ENCODE data around the gene EXOC8.
A peak's percentile ranks its signal among the peaks of the same experiment; 100 is the strongest.

Gene EXOC8

GRCh38 chr1:231357831-231358354 lies 20.2 kb upstream of the EXOC8 start:
- Histone ChIP-seq H3F3A (ENCODE audit: insufficient read depth, low read length) (no peaks in the 10 kb centered on the region), H3K4me1 (ENCODE audit: insufficient read depth, low read length, severe bottlenecking) (peaks cover 6% of the 10 kb centered on the region), H3K79me2 (ENCODE audit: insufficient read depth, low read length) (no peaks in the 10 kb centered on the region), H3K27ac (ENCODE audit: low read depth, low read length, poor library complexity, severe bottlenecking) (no peak overlapping the region), H3K9me2 (ENCODE audit: low read depth, low read length) (no peaks in the 10 kb centered on the region), H2AFZ (ENCODE audit: low read length) (no peak overlapping the region), H3K4me2 (ENCODE audit: low read length) (peak overlapping the region; percentile 33), H3K4me3 (ENCODE audit: low read depth, low read length, poor library complexity, severe bottlenecking) (peak overlapping the region; percentile 15), H3K9me3 (ENCODE audit: low read length) (no peaks in the 10 kb centered on the region), H3K27me3 (ENCODE audit: insufficient read depth, low read length) (no peaks in the 10 kb centered on the region), H3K36me3 (ENCODE audit: insufficient read depth, low read length) (peaks cover 9% of the 10 kb centered on the region), H3K9ac (ENCODE audit: low read length) (peak overlapping the region; percentile 7; the same call in 1 of the 2 replicates), H4K20me1 (ENCODE audit: insufficient read depth, low read length) (no peaks in the 10 kb centered on the region)
- TF ChIP-seq EZH2 (IDR thresholded peaks at IDR 0.05; ENCODE audit: borderline replicate concordance, low read length) (no peak), CTCF (IDR thresholded peaks at IDR 0.05; ENCODE audit: low read length) (peak; percentile 86)

DNA sequence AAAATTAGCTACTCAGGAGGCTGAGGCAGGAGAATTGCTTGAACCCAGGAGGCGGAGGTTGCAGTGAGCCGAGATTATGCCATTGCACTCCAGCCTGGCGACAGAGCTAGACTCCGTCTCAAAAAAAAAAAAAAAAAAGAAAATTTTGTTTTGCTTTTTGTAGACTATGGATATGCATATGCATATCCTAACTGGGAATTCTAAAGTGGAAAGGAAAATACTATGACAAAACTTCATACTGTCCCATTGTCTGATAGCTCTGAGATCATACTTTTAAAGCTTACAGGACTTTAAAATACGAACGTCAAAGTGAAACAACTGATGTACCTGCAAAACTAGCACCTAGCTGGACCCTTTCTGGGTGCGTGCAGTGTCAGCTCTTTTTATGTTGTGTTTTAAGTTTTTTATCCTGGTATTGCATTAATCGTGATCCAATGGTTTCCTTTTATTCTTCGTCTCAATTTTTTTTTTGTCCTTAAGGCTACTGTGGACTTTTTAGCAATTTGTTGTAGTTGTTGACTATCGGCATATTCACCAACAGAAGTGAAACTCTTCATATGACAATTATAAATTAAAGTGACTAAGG lies 19.6 kb upstream of the EXOC8 start:
- Histone ChIP-seq H2AFZ (ENCODE audit: low read length) (no peak overlapping the region), H3K4me2 (ENCODE audit: low read length) (peak overlapping the region; percentile 33), H3K4me1 (ENCODE audit: insufficient read depth, low read length, severe bottlenecking) (peaks cover 6% of the 10 kb centered on the region), H3K27me3 (ENCODE audit: insufficient read depth, low read length) (no peaks in the 10 kb centered on the region), H3K36me3 (ENCODE audit: insufficient read depth, low read length) (peaks cover 15% of the 10 kb centered on the region), H3F3A (ENCODE audit: insufficient read depth, low read length) (no peaks in the 10 kb centered on the region), H3K9ac (ENCODE audit: low read length) (peak overlapping the region; percentile 7; the same call in 1 of the 2 replicates), H4K20me1 (ENCODE audit: insufficient read depth, low read length) (no peaks in the 10 kb centered on the region), H3K9me3 (ENCODE audit: low read length) (no peaks in the 10 kb centered on the region), H3K4me3 (ENCODE audit: low read depth, low read length, poor library complexity, severe bottlenecking) (peak overlapping the region; percentile 15), H3K9me2 (ENCODE audit: low read depth, low read length) (no peaks in the 10 kb centered on the region), H3K79me2 (ENCODE audit: insufficient read depth, low read length) (no peaks in the 10 kb centered on the region), H3K27ac (ENCODE audit: low read depth, low read length, poor library complexity, severe bottlenecking) (no peak overlapping the region)
- TF ChIP-seq CTCF (IDR thresholded peaks at IDR 0.05; ENCODE audit: low read length) (no peak), EZH2 (IDR thresholded peaks at IDR 0.05; ENCODE audit: borderline replicate concordance, low read length) (no peak)

- TF ChIP-seq CTCF (IDR thresholded peaks at IDR 0.05; ENCODE audit: low read length) (no peak), EZH2 (IDR thresholded peaks at IDR 0.05; ENCODE audit: borderline replicate concordance, low read length) (no peak)
- no peak overlapping the region for H3K27ac ChIP-seq (ENCODE audit: low read depth, low read length, poor library complexity, severe bottlenecking)
Observed at GRCh38 chr1:231355171-231355570, 17.5 kb upstream of the EXOC8 start.

More at GRCh38 chr1:231355171-231355570, 17.5 kb upstream of the EXOC8 start:
- peaks cover 30% of the 10 kb centered on the region for H3K36me3 ChIP-seq (ENCODE audit: insufficient read depth, low read length)
- no peaks in the 10 kb centered on the region for H3K9me3 ChIP-seq (ENCODE audit: low read length)
- H3K27me3 ChIP-seq (ENCODE audit: insufficient read depth, low read length): no peaks in the 10 kb centered on the region
- no peaks in the 10 kb centered on the region for H3F3A ChIP-seq (ENCODE audit: insufficient read depth, low read length)
- no peak overlapping the region for H2AFZ ChIP-seq (ENCODE audit: low read length)
- no peak overlapping the region for H3K9ac ChIP-seq (ENCODE audit: low read length)
- H4K20me1 ChIP-seq (ENCODE audit: insufficient read depth, low read length): no peaks in the 10 kb centered on the region
- no peaks in the 10 kb centered on the region for H3K9me2 ChIP-seq (ENCODE audit: low read depth, low read length)
- H3K4me2 ChIP-seq (ENCODE audit: low read length): no peak overlapping the region
- H3K4me1 ChIP-seq (ENCODE audit: insufficient read depth, low read length, severe bottlenecking): peaks cover 6% of the 10 kb centered on the region
- no peaks in the 10 kb centered on the region for H3K79me2 ChIP-seq (ENCODE audit: insufficient read depth, low read length)
- H3K4me3 ChIP-seq (ENCODE audit: low read depth, low read length, poor library complexity, severe bottlenecking): no peak overlapping the region
